Stimulated activated CD4-positive, alpha-beta T cell treated with anti-CD3 and anti-CD28 coated beads, Interleukin-1b, Interleukin-23, amount 100 ng/mL, for 48 hours (primary cell): ENCODE measurements around the gene SDSL.
A peak's percentile ranks its signal among the peaks of the same experiment; 100 is the strongest.

Source experiments
- DNase-seq: peaks from one replicate; pipeline ENCODE4 v3.0.0-alpha.2; 2020

SDSL gene

DNA sequence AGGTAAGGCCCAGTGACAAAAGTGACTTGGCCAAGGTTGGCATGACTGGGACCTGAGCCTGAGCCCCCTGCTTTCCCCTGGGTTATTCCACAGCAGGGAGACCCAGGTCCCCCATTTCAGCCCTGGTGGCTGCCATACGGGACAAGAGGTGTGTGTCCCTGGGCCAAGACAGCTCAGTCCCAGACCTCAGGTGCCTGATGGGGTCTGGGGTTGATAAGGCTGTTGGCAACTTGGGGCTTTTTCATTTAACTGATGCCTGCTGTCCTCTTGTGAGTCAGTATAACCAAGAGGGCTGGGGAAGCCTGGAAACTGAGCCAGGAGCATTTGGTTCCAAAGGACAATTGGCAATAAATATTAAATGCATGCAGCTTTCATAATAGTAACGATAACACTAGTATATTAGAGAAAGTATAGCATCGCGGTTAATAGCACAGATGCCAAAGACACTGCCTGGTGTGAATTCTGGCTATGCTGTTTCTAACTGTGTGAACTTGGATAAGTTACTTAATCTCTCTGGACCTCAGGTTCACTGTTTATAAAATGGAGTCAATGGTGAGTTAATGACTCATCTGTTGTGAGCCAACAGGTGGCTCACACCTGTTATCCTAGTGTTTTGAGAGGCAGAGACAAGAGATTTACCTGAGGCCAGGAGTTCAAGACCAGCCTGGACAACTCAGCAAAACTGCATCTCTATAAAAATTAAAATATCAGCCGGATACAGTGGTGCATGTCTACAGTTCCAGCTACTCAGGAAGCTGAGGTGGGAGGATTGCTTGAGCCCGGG lies 898 bp downstream of the SDSL start:
- DNase-seq, result no peak

GRCh38 chr12:113424456-113424855 lies 2.3 kb downstream of the SDSL start:
- no peak for DNase-seq

- DNase-seq, result peak; percentile 57
Measured at GRCh38 chr12:113424915-113425823, 3.0 kb downstream of the SDSL start.

DNA sequence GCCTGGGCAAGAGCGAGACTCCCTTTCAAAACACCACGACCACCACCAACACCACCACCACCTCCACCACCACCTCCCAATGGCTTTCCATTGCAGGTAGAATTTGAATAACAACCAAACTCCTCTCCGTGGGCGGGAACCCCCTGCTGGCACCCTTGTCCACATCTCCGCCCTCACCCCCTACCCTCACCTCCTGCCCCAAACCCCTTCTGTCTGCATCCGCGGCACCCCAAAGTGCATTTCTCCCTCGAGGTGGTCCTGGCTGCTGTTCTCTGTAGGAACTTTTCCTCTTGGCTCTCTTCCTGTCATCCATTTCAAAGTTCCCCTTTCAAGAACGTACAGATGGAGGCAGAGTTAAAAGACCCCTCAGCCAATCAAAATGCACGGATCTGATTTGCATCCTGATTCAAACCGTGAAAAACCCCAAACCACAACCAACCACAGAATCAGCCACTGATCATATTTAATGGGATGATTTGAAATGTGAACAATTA lies 3.8 kb downstream of the SDSL start:
- no peak for DNase-seq

GRCh38 chr12:113427882-113428281 lies 5.7 kb downstream of the SDSL start:
- no peak for DNase-seq

DNA sequence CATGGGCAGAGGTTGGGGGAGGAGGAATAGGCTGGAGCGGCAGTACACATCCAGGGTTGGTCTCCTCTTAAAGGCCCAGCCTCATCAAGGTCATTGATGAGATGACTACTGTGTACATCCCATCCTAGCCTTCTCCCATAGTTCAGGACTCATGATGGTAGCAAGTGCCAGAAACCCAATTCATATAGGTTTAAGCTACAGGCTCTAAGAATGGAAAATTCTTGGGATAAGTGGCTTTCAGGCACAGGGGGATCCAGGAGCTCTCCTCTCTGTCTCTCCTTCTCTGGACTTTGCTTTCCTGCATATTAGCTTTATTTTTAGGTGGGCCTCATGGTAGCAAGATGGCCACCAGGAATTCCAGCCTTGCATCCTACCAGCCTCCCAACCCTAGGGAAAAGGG lies 6.3 kb downstream of the SDSL start:
- DNase-seq, result no peak

- DNase-seq, result no peak
Measured at GRCh38 chr12:113432986-113433385, 10.8 kb downstream of the SDSL start.

- DNase-seq, result no peak
Measured at GRCh38 chr12:113435367-113435766, 13.2 kb downstream of the SDSL start.

DNA sequence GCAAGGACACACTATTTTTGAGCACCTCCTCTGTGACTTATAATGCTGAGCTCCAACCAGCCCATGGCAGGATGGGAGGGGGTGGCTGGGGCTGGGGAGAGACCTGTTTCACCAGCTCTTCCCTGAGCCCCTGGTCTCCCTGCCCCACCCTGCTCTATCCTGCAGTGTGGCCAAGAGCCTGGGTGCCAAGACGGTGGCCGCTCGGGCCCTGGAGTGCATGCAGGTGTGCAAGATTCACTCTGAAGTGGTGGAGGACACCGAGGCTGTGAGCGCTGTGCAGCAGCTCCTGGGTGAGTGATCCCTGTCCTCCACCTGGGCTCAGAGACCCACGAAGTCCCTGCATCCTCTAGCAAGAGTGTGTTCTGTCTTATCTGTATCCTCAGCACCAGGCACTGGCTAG lies 14.4 kb downstream of the SDSL start:
- no peak for DNase-seq

DNA sequence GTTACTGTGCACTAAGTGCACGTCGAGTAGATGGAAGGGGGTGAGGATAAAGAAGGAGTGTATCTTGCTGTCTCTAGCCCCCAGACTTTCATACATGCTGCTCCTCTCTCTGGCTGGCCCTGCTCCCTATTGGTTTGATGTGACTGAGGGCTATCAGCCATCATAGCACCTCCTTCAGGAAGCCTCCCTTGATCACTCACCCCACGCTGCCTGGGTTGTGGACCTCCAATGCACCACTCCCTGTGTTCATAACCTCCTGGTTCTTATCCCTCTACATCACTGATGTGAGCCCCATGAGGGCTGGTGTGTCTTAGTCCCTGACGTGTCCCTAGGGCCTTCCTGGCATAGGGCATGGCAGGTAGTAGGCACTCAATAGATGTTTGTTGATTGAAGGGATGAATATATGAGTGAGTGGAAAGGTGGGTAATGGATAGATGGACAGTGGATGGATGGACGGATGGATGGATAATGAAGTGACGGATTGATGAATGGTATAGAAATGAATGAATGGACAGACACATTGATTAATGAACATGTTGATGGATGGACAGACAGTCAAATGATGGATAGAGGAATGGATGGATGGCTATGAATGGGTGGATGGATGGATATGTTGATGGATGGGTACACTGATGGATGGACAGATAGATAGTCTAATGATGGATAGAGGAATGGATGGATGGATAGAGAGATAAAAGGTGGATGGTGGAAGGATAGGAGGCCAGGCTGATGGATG lies 15.0 kb downstream of the SDSL start:
- DNase-seq, result no peak

DNA sequence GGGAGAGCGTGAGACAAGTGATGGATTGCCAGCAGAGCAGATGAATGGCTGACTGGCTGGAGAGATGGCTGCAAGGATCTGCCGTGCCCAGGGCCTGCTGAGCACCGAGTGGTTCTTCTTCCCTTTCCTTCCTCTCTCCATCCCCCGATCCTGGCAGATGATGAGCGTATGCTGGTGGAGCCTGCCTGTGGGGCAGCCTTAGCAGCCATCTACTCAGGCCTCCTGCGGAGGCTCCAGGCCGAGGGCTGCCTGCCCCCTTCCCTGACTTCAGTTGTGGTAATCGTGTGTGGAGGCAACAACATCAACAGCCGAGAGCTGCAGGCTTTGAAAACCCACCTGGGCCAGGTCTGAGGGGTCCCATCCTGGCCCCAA lies 15.5 kb downstream of the SDSL start:
- no peak for DNase-seq

DNA sequence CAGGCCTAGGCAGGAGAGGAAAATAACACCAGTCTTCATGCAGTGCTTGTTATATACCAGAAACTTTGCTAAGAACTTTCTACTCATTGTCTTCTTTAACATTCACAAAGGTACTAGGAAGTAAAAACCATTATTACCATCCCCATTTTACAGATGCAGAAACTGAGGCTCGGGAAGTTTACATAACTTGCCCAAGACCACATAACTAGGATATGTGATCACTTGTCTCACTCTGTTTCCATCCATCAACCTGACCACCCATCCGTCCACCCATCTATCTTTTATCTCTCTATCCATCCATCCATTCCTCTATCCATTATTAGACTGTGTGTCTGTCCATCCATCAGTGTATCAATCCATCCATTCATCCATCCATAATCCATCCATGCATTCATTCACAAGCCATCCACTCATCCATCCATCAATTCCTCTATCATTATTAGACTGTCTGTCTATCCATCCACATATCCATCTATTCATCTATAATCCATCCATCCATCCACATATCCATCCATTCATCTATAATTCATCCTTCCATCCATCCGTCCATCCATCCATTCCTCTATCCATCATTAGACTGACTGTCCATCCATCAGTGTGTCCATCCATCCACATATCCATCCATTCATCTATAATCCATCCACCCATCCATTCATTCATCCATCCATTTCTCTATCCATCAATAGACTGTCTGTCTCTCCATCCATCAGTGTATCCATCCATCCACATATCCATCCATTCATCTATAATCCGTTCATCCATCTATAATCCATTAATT lies 16.5 kb downstream of the SDSL start:
- DNase-seq, result no peak

DNA sequence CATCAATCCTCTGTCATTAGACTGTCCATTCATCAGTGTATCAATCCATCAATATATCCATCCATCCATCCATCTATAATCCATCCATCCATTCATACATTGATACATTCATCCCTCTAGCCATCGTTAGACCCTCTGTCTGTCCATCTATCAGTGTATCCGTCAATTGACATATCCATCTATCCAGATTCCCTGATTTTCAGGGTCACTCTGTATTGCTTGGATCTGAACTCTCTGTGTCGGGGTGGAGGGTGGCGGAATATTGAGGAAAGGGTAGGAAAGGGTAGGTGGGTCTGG lies 17.1 kb downstream of the SDSL start:
- no peak for DNase-seq

GRCh38 chr12:113439606-113440030 lies 17.4 kb downstream of the SDSL start:
- no peak for DNase-seq

DNA sequence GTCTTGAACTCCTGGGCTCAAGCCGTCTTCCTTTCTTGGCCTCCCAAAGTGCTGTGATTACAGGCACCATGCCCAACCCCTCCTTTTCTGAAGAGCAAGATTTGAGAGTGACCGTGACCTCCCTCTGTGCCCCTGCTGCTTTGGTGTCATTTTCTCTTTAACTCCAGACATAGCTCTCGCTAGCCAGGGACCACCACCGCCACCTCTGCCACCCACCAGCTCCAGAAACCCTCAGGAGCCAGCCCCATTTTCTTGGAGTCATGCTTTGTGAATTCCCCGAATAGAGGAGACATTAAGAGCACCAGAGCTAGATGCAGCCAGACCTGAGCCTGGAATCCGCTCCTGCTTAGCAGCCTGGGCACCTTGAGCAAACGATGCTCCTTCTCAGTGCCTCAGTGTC lies 18.2 kb downstream of the SDSL start:
- DNase-seq, result no peak

GRCh38 chr12:113440947-113441782 lies 19.0 kb downstream of the SDSL start:
- no peak for DNase-seq

- DNase-seq, result no peak
Measured at GRCh38 chr12:113443030-113443539, 20.9 kb downstream of the SDSL start.

DNA sequence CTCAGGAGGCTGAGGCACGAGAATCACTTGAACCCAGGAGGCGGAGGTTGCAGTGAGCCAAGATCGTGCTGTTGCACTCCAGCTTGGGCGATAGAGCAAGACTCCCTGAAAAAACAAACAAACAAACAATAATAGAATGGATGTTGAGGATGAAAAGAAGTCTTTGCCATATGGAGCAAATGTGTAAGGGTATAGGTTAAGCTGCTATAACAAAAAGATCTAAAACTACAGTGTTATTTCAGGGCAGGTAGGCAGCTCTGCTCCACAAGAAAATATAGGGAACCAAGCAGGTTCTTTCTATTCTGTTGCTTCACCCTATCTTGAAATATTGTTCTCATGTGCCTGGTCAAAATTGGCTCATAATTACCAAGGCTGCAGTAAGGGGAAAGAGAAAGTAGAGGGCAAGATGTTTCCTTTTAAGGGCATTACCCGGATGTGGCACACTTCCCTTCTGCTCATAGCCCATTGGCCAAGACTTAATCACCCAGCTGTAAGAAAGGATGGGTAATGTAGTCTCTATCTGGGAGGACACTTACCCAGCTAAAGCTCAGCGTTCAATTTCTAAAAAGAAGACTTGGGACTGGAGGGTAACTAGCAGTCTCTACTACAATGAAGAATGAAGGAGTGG lies 23.5 kb downstream of the SDSL start:
- no peak for DNase-seq

DNA sequence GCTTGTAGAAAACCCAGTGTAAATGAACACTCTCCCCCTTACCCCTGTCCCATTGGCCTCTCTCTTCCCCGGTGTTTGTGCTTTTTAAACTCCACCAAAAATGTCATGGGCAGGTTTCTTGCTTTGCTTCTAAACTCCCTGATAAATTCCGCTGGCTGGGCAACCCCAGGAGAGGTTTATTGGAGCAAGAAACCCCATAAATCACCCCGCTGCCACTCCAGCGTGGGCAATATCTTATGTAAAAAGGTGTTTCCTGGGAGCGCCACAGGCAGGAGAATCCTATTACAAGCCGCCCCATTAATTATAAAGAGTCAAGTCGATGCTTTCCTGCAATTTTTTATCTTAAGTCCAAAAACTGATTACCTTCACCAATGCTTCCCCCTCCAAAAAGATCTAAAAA lies 26.7 kb downstream of the SDSL start:
- DNase-seq, result no peak

DNA sequence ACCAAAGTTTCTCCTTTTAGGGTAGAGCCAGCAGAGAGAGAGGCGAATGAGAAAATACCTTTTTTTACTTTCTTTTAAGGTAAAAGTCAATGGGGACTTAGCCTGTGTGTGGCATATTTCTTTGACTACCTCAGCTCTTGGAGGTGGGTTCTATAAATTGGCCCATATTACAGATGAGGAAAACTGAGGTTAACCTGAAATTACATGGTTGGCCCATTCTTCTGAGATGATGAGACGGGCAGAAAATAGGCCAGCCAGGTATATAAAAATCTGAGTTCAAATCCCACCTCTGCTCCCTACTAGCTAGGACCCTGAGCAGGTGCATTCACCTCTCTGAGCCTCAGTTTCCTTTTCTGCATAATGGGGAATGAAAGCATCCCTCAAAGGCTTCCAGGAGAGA lies 27.1 kb downstream of the SDSL start:
- no peak for DNase-seq

- no peak for DNase-seq
Measured at GRCh38 chr12:113449839-113450238, 27.7 kb downstream of the SDSL start.
